ENCODE data around the gene DFFA. TPM values are rescaled to one million over a fixed set of nuclear protein-coding genes. Genes with fewer than 3 reads are reported as not detected.

Gene DFFA
- total RNA-seq, 1 experiment from 2014 or later = 86.5 TPM

DNA sequence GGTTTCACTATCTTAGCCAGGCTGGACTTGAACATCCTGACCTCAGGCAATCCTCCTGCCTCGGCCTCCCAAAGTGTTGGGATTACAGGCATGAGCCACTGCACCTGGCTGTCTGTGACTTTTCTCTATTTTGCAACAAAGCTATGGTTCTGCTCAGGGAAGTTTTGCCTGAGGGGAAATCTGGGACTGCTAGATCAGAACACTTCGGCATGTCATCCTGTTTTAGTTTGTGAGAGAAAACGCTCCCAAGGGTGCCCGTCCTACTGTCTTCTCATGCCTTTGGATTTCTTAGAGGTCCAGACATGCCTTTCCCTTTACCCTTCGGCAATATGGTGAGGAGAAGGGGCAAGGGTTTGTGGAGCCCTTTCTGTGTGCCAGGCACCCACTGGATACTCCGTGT is 28.1 kb downstream of the DFFA start (continued):
- no peak for TF ChIP-seq ZNF425 (CRISPR knock-in tag; conservative IDR thresholded peaks at IDR 0.05)
- TF ChIP-seq RORB (CRISPR knock-in tag; IDR thresholded peaks at IDR 0.05) = no peak

DNA sequence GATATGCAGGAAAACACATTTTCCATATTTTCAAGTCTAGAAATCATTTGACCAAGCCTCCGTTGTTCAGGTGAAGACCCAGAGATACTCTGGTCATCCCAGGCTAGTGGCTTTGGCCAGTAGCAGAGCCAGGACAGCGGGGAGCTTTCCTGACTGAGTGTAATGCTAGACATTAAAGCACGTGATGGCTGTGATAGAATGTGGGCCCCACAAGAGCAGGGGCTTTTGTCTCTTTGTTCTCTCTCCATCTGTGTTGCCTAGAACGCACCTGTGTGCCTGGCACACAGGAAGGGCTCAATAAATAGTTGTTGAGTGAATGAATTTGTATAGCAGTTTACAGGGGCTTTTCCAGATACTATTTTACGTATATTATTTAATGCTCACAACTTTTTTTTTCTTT is 31.5 kb downstream of the DFFA start:
- no peak for ATAC-seq
- CTCF ChIA-PET = interaction anchor here (2.5 kb wide), 1 partner anchor 11 kb away, joined by 7 read pairs; the partner anchor contains the start of gene CENPS
- no peak for DNase-seq (ENCODE audit: low spot score)
- POLR2A ChIA-PET = no interaction called here
- H3K4me3 Mint-ChIP-seq = no peak overlapping the region
- H3K27ac Mint-ChIP-seq = 0 out of 2 replicates have a peak overlapping the region, but pooled peaks have one; percentile 63
- H3K4me1 Mint-ChIP-seq = no peaks in the 10 kb centered on the region
- H3K27me3 Mint-ChIP-seq (ENCODE audit: low read depth) = no peaks in the 10 kb centered on the region
- TF ChIP-seq NR1H2 (CRISPR knock-in tag; IDR thresholded peaks at IDR 0.05) (no peak), ZNF317 (CRISPR knock-in tag; IDR thresholded peaks at IDR 0.05; ENCODE audit: borderline replicate concordance, low read depth) (no peak), FOXP4 (CRISPR knock-in tag; IDR thresholded peaks at IDR 0.05) (no peak), CTCF (IDR thresholded peaks at IDR 0.05) (no peak), OVOL2 (CRISPR knock-in tag; IDR thresholded peaks at IDR 0.05; ENCODE audit: borderline replicate concordance) (no peak), CREB1 (CRISPR knock-in tag; IDR thresholded peaks at IDR 0.05) (no peak)
- TF ChIP-seq, protein P1, sequence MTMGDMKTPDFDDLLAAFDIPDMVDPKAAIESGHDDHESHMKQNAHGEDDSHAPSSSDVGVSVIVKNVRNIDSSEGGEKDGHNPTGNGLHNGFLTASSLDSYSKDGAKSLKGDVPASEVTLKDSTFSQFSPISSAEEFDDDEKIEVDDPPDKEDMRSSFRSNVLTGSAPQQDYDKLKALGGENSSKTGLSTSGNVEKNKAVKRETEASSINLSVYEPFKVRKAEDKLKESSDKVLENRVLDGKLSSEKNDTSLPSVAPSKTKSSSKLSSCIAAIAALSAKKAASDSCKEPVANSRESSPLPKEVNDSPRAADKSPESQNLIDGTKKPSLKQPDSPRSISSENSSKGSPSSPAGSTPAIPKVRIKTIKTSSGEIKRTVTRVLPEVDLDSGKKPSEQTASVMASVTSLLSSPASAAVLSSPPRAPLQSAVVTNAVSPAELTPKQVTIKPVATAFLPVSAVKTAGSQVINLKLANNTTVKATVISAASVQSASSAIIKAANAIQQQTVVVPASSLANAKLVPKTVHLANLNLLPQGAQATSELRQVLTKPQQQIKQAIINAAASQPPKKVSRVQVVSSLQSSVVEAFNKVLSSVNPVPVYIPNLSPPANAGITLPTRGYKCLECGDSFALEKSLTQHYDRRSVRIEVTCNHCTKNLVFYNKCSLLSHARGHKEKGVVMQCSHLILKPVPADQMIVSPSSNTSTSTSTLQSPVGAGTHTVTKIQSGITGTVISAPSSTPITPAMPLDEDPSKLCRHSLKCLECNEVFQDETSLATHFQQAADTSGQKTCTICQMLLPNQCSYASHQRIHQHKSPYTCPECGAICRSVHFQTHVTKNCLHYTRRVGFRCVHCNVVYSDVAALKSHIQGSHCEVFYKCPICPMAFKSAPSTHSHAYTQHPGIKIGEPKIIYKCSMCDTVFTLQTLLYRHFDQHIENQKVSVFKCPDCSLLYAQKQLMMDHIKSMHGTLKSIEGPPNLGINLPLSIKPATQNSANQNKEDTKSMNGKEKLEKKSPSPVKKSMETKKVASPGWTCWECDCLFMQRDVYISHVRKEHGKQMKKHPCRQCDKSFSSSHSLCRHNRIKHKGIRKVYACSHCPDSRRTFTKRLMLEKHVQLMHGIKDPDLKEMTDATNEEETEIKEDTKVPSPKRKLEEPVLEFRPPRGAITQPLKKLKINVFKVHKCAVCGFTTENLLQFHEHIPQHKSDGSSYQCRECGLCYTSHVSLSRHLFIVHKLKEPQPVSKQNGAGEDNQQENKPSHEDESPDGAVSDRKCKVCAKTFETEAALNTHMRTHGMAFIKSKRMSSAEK (CRISPR knock-in tag; IDR thresholded peaks at IDR 0.05; ENCODE audit: borderline replicate concordance) = no peak
- H3K9me3 Mint-ChIP-seq = no peaks in the 10 kb centered on the region
- H3K36me3 Mint-ChIP-seq = peaks cover 3% of the 10 kb centered on the region; the same call in 1 of the 2 replicates

GRCh38 chr1:10440305-10440704 is 32.0 kb downstream of the DFFA start:
- no peaks in the 10 kb centered on the region for H3K9me3 Mint-ChIP-seq
- no peak for ATAC-seq
- POLR2A ChIA-PET = no interaction called here
- no peak for DNase-seq (ENCODE audit: low spot score)
- no peak overlapping the region for H3K4me3 Mint-ChIP-seq
- no peaks in the 10 kb centered on the region for H3K4me1 Mint-ChIP-seq
- H3K36me3 Mint-ChIP-seq = peaks cover 3% of the 10 kb centered on the region; the same call in 1 of the 2 replicates
- no peak for TF ChIP-seq HMGA2 (CRISPR knock-in tag; IDR thresholded peaks at IDR 0.05)
- TF ChIP-seq ZNF317 (CRISPR knock-in tag; IDR thresholded peaks at IDR 0.05; ENCODE audit: borderline replicate concordance, low read depth) = no peak
- TF ChIP-seq NR2C2 (CRISPR knock-in tag; IDR thresholded peaks at IDR 0.05) = no peak
- no peak for TF ChIP-seq GTF2I (CRISPR knock-in tag; conservative IDR thresholded peaks at IDR 0.05)
- no peak for TF ChIP-seq USF1 (CRISPR knock-in tag; IDR thresholded peaks at IDR 0.05)
- no peaks in the 10 kb centered on the region for H3K27me3 Mint-ChIP-seq (ENCODE audit: low read depth)
- CTCF ChIA-PET = interaction anchor here (2.5 kb wide), 1 partner anchor 10 kb away, joined by 7 read pairs; the partner anchor contains the start of gene CENPS
- no peak overlapping the region for H3K27ac Mint-ChIP-seq

Measured in WTC11 (cell line).